ENCODE measurements around the gene ACTN1. TPM values are rescaled to one million over a fixed set of nuclear protein-coding genes. Genes with fewer than 3 reads are reported as not detected.

Gene ACTN1
- total RNA-seq, 1 donor from 2014 or later, result 12.2 TPM

DNA sequence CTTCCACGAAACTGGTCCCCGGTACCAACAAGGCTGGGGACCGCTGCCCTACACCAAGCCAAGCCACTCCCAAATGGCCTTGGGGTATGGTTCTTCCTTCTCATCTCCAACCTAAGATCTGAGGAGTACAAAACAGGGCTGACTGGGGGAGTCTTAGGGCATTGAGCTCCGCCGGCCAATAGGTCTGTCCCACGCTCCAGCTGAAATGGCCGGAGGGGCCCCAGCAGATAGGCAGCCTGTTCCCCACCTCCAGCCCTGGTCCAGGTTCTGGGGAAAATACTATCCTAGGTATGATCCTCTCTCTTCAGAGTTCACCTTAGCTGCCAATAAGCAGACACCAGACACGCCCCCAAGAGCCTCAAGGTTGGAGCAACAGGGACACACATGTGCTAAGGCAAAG lies 90.2 kb downstream of the ACTN1 start:
- no peak for DNase-seq

DNA sequence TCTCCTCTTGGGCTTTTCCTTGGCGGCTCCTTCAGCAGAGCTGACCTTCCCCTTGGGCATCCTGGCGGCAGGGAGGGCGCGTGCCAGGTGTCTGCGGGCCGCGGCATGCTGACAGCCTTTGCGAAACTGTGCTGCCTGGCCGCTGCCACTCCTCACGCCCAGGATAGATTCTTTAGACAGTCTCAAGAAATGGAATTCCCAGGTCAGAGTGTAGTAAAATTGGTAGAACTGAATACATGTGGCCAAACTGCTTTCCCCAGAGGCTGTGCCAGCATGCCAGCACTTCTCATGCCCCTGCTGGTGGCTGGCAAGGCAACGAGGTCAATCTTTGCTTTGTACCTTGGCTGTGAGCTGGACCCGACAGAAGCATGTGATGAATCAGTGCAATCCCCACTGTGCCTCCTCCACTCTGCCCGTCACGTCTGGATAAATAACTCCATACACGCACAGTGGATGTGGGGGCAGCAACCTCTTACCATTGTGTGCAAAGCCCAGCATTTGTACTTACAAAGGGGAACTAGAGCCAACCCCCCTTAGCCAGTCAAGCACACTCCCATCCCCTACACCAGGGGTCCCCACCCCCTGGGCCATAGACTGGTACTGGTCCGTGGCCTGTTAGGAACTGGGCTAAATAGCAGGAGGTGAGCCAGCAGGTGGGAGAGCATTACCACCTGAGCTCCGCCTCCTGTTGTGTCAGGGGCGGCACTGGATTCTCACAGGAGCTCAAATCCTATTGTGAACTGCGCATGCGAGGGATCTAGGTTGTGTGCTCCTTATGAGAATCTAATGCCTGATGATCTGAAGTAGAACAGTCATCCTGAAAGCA lies 90.9 kb downstream of the ACTN1 start:
- no peak for DNase-seq

DNA sequence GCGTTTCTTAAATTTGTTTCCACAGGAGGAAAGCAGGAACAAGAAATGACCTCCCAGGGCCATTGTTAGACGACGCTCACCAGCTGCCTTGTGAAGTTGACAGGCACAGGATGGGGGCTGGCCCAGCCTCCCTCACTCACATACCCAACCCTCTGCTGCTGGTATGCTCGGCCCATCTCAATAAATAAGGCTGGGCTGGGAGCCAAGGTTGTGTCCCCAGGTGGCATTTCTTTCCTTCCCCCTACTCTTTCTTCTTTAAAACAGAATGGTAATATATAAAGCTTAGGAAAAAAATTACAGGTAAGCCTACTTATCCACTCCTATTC lies 93.0 kb downstream of the ACTN1 start:
- DNase-seq, result no peak

DNA sequence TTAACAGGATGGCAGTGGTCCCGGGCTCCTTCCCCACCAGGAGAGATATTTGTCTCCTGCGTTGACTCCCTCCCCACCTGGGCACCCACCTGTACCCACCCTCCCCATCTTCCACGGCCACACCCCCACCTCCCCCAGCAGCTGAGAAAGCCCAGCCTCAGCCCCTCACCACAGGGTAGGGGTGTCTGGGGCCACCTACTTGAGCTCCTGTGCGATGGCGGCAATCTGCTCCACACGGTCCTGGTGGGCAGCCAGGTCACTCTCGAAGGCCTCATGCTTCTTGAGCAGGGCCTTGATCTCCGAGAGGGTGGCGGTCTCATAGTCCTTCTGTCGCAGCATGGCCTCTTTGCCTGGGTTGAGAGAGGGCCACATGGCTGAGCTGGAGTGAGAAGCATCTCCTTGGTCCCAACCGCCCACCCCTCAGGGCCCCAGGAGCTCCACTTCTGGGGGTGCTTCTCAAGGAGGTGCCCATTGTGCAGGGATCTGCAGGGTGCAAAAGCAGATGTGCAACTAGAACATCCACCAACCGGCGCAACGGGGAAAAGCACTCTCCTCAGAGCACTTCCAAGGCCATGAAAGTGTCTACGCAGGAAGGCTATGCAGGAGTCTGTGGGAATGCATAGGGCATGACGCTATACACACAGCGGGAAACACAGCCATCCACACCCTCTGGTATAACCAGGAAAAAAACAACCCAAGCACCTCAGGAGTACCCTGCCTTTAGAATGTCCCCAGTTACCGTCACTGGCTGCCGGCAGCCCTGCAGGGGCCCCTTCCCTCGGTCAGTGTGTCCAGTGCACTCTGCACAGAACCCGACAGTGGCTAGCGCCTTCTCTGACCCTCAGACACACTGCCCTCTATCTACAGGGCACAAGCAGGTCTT lies 93.6 kb downstream of the ACTN1 start:
- DNase-seq, result no peak

DNA sequence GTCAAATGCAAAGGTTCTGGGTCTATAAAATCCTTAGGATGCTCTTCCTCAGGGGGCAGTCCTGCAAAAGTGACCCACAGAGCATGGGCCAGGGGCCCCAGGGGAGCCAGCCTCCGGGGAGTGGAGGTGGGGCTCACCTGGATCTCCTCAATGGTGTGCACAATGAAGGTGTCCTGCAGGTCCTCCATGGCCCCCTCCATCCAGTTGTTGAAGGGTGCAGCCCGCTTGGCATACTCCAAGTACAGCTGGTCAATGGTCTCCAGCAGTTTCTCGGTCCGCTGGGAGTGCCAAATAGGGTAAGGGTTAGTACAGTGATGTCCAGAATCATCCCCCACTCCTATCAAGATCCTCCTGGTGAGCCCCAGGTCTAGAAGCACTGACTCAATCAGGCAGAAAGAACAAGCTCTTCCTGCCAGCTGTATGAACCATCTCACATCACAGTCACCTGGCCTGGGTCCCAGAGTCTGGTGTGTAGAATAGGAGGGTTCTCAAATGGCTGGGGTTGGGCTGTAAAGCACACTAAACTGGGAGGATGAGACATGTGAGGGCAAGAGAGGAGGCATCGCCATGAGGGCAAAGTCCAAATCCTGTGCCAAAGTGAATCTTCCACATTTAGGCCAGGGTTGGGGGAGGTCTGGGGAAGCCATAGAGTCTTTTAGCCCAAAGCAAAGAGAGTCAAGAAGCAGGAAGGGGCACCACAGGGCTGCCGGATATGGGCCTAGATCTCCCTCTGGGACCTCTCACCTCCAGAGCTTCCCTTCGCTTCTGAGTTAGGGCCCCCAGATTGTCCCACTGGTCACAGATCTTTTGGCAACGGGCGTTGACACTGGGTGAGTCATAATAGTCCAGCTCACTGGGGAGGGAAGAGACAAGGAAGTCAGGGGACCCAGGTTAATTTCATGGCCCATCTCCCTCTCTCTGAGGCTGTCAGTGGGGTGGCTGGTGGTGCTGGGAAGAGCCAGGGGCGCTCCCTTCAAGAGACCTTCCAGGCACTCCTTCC lies 94.8 kb downstream of the ACTN1 start:
- DNase-seq, result peak; percentile 40

DNA sequence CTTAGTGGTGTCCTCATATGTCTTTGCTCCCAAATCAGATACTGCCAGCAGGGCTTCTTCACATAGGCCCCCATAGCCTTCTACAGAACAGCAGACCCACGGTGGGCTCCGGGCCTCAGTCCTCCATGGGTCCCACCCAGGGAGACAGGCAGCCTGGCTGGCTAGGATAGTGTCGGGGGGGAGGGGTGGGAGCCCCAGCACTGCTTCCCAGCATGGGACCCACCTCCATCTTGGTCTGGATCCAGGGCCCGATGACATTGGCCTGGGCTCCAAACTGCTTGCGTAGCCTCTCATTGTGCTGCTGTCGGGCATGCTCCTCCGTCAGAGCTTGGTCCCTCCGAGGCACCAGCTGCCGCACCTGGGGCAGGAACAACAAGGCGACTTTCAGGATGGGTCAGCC lies 96.9 kb downstream of the ACTN1 start:
- no peak for DNase-seq

DNA sequence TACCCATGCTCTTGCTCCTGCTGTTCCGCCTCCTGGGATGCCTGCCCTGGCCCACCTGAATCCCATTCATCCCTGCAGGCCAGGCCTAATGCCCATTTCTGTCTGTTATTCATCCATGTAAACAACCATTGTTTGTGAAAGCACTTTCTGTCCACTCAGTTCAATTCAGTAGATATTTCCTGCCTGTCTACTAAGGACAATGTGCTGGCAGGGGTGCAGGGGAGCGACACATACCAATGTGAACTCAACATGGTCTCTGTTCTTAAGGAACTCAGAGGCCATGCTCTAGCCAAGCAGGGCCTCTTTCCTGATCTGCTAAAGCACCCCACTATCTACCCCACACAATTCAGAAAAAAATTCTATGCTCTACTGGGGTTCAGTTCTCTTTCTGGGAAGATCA lies 97.7 kb downstream of the ACTN1 start:
- no peak for DNase-seq

DNA sequence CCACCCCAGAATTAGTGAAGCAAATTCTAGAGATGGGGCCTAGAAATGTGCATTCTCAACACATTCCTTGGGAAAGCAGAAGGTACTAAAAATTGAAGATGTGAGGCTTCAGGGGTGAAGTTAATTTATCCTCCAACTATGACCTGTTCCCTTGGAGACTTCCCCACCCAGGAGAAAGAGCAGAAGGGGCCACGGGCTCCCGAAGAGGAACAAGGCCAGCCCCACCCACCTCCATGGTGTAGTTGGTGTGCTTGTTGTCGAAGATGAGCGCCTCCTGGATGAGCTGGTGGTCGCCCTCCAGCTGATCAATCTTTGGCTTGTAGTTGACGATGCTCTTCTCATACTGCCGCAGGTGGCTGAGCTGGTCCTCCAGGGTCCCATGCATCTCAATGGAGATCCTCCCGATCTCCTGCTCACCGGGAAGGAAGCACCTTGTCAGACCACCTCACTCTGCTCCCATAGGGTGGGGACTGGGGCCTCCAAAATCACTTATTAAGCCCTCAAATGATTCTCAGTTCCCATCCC lies 98.5 kb downstream of the ACTN1 start:
- DNase-seq, result no peak

DNA sequence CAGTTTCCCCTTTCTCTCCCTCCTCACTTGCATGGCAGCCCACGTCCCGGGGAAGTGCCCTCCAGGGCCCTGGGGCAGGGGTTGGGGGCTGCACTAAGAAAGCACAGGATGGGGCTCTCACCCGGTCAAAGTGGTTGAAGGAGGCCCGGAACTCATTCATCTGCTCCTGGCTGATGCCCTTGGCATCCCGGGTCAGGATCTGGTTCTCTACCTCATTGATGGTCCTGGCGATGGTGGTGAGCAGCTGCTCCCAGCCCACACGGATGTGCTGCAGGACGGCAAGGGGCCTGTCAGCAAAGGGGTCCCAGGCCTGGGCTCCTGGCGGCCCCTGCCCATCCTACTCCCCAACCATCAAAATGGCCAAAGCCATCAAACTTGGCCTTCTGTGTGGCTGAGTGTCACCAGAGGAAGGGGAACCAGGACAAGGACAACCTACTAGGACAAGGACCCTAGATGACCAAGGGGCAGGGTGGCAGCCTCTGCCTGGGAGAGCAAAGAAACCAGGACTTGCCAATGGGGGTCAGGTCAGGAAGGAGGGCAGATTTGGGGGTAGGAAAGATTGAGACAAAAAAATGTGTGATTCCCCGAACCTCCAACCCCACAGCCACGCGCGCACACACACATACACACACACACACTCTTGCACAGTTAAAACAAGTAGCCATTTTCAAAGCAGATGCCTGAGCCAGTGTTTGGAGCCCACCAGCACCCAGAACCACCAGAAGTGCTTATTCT lies 99.1 kb downstream of the ACTN1 start:
- no peak for DNase-seq

DNA sequence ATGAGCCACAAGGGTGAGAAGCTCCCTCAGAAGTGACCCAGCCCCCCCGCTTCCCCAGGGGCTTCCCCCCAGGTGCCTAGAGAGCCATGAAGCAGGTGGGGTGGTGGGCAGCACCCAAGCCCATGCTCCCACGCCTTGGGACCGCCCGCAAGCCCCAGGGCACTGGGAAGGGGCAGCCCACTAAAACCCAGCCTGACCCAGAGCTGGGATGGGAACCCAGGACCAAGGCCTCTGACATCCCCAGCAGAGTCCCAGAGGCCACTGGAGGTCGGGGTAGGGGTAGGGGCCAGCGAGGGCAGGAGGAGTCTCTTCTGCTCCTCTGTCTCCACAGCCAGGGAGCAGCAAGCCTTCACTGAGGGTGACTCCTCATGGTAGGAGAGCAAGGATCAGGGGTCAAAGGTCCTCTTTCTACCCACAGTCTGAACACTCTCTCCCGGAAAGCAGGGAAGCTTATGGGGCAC lies 99.8 kb downstream of the ACTN1 start:
- no peak for DNase-seq

DNA sequence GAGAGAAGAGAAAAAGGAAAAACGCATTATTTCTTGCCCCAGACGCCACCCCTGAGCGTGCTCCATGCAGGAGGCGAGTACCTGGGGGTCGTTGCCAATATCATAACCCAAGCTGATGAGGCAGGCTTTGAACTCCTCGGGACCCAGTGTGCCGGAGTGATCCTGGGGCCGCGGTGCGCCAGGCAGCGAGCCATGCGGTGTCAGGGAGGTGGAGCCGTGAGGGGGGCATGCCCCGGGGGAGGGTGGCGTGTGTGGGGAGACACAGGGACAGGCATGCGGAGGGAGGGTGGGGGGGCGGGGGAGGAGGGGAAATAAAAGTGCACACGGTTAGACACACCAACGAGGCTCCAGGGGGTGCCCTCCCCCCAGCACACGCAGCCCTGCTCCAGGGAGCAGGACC lies 100.2 kb downstream of the ACTN1 start:
- DNase-seq, result no peak

DNA sequence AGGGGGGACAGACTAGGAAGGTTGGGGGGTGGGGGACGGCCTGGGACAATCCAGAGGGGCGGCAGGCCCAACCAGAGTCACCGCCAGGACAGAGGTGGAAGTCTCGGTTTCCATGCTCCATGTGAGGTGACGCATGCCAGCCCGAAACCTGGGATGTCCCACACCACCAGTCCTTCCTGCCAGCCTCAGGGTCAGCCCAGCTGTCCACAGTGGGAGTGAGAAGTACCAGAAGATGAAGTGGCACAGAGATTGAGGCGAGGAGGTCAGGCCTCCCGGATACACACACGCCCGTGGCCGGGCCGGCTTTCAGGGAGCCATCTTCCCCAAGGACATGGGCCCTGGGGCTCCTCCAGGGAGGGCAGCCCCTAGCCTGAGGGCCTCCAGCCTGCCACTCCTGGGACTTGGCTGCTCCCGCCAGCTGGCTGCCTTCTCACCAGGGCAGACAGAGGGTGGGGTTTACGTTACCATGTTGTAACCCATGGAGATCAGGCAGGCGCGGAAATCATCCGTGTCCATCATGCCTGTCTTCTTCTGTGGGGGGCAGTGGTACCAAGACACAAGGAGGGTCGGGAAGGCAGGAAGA lies 101.0 kb downstream of the ACTN1 start:
- DNase-seq, result no peak

DNA sequence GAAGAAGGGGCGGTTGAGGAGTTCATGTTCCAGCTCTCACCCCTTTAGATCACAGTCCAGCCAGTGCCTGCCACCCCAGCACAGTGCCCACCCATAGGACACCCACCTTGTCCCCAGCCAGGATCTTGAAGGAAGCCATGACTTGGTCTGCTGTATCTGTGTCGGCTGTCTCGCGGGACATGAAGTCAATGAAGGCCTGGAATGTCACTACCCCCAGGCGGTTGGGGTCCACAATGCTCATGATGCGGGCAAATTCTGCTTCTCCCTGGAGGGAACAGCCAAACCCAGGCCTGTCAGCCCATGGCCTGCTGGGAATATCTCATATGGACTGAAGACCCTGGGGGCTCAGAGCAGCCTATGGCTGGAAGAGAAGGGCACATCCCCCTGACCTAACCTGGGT lies 102.1 kb downstream of the ACTN1 start:
- DNase-seq, result no peak

DNA sequence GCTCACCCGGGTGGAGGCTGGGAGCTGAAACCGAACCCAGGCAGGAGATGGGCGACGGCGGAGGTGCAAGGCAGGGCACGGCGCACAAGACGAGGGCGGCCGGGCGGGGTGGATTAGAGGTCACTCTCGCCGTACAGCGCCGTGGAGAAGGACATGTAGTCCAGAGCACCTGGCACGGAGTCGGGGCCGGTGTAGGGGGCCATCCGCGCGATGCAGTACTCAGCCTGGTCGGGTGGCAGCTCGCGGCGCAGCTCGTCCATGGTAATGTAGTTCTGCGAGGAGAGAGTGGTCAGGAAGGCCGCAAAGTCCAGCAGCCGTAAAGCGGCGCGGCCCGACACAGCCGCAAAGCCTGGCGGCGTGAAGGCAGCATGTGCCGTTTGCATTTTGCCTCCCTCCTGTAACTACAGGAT lies 104.4 kb downstream of the ACTN1 start:
- no peak for DNase-seq

DNA sequence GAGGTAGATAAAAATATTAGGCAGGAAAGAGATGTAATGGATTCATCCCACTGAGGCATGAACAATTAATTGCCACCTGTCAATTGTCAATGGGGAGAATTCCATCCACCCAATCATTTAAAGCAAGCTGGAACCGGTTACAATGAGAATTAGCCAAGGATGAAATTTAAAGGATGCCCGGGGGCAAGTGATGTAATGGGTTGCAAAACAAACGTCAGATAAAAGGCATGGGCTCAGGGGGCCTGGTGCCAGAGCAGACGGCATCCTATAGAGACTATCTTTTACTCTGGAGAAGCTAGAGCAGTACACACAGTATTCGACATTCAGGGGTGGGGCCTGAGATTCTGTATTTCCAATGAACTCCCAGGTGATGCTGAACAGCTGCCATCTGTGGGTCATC lies 105.7 kb downstream of the ACTN1 start:
- no peak for DNase-seq

DNA sequence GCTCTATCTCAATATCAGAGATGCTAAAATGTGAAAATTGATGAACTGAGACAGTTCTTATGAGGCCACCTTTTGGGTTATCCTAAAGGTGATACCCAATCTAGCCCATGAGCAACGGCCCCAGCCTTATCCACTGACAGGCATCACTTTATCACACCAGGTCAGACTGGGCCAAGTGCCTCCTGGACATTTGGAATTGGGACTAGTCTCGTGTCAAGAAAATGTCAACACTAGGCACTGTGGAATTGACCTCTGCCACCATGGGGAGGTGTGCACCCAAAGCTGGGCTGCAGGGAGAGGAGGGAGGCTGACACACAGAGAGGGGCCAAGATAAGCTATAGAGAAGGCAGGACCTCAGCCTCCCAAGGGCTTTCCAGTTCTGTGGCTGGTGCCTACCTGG lies 107.7 kb downstream of the ACTN1 start:
- no peak for DNase-seq

DNA sequence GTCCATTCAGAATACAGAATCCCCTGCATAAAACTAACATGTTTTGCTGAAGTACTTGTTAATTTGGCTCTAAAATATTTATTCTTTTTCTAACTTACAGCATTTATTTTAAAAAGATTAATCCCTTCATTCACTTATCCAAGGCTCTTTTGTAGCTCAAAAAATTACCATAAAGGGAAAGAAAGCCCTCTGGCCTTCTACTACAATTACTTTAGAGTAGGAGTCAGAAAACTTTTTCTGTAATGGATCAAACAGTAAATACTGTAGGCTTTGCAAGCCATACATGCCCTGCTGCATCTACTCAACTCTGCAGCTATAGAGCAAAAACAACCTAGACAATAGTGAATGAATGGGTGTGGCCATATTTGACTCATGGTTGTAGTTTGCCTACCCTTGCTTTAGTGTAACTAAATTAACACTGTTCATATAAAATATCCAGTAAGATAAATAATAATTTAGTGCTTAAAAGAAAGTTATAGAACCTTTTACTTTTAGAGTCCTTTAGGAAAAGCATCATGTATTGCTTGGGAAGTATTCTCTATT lies 112.0 kb downstream of the ACTN1 start:
- no peak for DNase-seq

DNA sequence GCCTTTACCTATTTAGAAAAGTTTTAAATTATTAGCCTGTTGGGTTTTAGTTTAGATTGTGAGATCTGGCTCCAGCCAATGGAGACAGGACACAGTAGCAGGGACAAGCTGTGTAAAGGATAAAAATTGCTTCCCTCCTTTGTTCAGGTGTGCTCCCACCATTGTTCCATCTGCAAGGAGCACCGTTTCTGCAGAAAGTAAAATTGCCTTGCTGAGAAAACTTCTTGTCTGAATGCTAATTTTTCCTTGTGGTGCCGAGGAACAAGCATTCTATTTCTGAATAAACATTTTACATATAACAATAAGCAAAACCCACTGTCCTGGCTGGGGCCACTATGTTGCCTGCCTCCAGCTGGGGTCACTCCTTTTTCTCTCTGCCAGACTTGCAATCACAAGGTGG lies 113.6 kb downstream of the ACTN1 start:
- DNase-seq, result no peak

DNA sequence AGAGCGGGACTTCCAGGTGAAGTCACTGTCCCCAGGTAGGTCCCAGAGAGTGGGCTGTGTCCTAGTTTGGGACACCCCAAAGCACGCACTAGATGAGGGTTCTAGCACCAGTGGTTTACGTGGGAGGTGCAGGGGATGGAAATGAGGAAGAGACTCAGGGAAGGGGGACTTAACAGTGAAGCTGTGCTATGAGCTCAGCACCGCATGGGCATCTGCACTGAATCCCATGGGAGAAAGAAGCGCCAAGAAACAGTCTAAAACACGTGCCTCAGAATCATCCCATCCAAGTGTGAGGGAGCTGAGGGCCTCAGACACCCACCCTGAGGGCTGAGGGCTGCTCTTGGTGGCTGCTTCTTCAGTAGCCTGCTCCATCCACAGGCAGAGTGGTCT lies 114.7 kb downstream of the ACTN1 start:
- no peak for DNase-seq

DNA sequence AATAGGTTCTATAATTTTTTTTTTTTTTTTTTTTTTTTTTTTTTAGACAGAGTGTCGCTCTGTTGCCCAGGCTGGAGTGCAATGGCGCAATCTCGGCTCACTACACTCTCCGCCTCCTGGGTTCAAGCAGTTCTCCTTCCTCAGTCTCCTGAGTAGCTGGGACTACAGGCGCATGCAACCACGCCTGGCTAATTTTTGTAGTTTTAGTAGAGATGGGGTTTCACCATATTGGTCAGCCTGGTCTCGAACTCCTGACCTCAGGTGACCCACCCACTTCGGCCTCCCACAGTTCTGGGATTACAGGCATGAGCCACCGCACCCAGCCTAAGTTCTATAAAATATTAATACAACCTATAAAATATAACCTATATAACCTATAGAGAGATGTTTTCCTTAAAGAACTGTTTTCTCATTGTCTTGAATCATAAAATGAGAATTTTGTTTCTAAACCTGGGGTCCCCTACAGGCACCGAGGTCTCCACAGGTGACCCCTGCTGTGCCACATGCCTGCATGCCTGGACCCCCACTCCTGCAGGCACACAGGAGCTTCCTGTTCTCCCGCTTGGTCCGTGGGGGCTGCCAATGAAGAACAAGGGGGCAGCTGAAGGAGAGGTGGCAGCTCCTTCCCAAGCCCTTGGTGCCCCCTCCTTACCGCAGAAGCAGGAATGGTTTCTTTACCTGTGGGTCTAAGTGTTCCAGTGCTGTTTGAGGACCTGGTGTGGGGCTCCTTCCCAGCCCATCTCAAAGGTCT lies 115.3 kb downstream of the ACTN1 start:
- no peak for DNase-seq

All from occipital lobe (tissue), 2 donors.